ENCODE measurements around the gene AQP12A.
"Not testable (repeated sequence)": the region's sequence is repeated elsewhere in the genome, so short reads cannot be mapped to it uniquely, and the experiment has no call there.

AQP12A gene

DNA sequence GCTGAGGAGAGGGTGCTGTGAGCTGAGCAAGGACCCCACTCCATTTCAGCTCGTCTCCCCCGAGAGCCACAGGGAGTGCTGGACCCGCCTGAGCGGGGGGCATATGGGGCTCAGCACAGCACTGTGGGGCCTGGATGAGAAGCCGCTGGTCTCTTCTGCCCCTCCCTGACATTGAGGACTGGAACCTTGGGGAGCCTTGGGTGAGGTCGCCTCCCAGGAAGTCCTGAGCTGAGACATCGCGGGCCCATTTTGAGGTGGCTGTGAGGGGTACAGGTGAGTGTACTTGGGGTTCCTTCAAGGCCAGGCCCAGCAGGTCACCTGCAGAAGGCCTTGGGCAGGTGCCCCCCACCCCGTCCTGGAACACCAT lies 3.1 kb upstream of the AQP12A start:
- DNase-seq (ENCODE audit: low spot score): peak; percentile 4

- peak; percentile 3 for DNase-seq (ENCODE audit: low spot score)
These were observed 1.7 kb upstream of the AQP12A start for GRCh38 chr2:240689975-240690374.

DNA sequence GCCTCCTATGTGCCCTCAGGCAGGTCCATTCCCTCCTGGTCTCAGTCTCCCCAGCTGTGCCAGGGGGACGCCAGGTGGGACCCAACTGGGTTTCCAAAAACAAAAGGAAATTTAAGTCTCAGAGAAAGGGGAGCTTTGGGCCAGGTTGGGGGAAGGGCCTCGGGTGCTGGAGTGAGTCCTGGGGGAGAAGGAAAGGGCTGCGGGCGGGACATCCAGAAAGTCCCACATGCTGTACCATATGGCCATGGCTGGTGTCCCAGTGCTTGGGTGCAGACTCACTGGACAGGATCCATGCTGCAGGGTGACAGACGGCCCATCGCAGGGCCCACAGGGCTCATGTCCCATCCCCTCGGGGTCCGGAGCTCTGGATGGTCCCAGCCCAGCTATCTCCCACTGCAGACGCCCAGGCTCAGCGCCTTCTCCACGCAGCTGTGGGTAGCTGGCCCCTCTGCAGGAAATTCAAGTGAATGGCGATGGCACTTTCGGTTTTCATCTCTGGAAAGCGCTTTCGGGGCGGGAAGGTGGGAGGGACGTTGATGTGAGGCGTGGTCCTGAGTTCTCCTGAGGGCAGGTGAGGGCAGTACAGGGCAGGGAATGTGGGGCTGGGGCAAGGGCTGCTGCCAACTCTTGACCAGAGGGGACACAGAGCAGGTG lies 1.1 kb upstream of the AQP12A start:
- not testable (repeated sequence) for DNase-seq (ENCODE audit: low spot score)

DNA sequence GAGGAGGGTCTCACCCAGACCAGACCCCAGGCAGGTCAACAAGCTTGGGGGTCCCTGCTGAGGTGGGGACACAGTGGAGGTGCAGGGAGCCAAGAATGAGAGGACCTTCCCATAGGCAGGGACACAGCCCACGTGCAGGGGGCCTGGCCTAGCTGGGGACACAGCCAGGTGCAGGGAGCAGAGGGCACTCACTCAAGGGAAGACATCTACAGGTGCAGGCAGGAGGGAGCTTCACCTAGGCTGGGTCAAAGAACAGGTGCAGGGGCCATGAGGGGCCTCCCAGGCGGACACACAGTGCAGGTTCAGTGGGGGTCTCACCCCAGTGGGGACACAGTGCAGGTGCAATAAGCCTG lies 615 bp upstream of the AQP12A start:
- not testable (repeated sequence) for DNase-seq (ENCODE audit: low spot score)

DNA sequence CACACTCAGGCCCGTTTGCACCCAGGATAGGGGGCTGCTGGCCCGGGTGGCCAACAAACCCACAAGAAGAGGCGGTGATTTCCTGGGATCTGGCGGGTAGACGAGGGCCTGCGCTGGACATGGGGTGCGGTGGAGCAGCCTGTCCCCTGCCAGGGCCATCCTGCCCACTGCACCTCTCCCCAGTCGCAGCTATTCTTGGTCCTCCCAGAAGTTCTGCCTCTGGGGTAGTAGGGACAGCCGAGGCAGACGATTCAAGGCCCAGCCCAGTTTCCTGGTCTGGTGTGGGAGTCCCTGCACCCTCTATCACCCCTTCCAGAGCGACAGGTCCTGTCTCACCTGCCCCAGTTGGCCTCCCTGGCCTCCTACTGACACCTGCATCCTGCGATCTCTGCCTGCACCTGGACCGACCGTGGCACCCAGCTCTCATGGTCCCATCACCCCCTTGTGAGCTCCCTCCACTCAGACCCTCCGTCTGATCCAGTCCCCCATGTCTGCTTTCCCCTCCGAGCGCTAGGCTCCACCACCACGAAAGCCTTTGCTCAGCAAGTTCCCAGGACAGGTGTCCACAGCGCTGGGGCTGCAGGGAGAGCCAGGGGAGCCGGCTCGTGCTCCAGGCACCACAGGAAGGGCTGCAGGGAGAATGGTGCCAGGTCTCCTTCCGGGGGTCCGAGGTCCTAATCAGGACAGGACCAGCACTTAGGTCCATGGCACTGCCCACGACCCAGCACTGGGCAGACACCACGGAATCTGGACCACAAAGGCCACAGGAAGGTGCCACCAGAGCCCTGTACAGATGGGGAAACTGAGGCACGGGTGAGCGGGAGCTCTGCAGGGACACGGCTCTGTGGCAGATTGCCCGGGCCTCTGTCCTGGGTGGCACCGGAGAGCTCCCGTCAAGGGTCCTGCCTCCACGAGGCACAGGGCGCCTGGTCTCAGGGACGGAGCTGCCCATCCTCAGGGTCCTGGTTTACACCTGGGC lies 1.2 kb downstream of the AQP12A start:
- not testable (repeated sequence) for DNase-seq (ENCODE audit: low spot score)

- DNase-seq (ENCODE audit: low spot score): not testable (repeated sequence)
These were observed 2.6 kb downstream of the AQP12A start for GRCh38 chr2:240694304-240694703.

DNA sequence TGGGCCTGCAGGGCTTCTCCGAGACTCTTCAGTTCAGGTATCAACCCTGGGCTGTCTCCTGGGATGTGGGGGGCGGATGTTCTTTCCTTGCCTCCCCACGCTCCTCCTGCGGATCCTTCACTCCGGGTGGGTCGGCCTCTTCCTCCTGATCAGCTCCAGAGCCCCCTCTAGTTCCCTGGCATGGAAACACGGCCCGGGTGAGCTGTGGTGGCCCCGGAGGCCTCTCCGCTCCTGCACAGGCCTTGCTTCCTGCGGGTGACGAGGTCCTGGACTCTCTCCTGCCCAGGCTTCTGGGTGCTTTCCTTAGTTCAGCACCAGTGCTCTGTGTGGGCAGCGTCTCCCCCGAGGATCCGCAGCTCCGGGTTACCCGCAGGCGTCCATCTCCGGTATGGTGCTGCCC lies 3.9 kb downstream of the AQP12A start:
- DNase-seq (ENCODE audit: low spot score): not testable (repeated sequence)

DNA sequence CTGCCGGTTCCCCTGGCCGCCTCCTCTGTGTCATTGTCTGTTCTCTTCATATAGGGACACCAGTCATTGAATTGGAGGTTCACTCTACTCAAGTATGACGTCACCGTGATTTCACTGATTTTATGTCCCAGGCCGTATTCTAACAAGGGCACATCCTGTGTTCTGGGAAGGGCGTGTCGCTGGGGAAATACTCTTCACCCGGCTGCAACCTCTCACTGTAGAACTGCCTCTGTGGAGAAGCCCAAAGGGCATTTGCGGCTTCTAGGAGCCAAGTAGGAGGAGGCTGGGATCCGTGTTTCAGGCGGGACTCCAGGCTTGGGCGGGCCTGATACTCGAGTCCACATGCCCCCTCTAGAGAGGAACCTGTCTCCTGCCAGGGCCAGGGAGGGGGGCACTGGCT lies 4.8 kb downstream of the AQP12A start:
- DNase-seq (ENCODE audit: low spot score): not testable (repeated sequence)

GRCh38 chr2:240698852-240699561 lies 7.3 kb downstream of the AQP12A start:
- DNase-seq (ENCODE audit: low spot score): not testable (repeated sequence)

GRCh38 chr2:240699835-240700234 lies 8.2 kb downstream of the AQP12A start:
- DNase-seq (ENCODE audit: low spot score): not testable (repeated sequence)

DNA sequence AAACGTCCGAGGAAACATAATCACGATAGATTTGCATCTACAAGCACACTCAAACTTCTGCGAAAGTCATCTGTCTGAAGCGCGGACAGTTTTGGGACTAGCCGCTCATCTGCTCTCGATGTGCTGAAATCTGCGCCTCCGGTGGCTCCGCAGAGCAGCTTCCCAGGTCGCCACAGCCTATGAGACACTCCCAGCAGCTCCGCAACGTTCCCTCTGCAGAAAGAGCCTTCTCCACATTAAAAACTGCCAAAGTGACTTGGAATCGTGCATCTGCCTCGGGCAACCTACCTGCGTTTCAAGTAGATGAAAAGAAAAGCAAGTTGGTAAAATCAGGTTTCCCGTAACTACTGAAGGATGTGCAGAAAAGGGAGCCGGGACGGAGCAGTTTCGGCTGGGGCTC lies 8.9 kb downstream of the AQP12A start:
- DNase-seq (ENCODE audit: low spot score): not testable (repeated sequence)

DNA sequence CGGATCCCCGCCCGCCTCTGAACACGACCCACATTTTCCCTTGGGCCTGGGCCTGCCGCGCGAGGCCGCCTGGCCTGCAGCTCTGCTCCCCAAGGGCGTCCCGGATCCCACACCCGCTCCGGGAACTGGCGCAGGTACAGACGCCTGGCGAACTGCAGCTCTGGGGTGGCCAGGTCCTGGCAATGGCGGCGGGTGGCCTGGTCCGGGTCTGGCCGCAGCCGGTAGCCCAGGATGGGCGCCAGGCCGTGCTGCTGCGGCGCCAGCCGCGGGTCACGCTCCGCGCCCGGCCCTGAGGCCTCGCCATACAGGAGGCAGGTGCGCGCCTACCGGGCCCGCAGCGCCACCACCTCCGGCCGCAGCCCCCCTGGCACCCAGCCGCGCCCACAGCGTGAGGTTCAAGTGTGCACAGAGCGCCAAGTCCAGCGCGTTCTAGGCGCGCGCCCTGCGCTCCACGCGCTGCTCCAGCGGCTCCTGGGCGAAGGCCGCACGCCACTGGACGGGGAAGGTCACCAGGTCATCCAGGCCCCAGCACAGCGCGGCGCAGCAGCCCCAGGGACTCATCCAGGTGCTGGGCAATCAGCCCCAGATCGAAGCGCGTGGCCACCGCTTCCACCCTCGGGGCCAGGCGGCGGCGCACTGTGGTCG lies 9.5 kb downstream of the AQP12A start:
- DNase-seq (ENCODE audit: low spot score): no peak

DNA sequence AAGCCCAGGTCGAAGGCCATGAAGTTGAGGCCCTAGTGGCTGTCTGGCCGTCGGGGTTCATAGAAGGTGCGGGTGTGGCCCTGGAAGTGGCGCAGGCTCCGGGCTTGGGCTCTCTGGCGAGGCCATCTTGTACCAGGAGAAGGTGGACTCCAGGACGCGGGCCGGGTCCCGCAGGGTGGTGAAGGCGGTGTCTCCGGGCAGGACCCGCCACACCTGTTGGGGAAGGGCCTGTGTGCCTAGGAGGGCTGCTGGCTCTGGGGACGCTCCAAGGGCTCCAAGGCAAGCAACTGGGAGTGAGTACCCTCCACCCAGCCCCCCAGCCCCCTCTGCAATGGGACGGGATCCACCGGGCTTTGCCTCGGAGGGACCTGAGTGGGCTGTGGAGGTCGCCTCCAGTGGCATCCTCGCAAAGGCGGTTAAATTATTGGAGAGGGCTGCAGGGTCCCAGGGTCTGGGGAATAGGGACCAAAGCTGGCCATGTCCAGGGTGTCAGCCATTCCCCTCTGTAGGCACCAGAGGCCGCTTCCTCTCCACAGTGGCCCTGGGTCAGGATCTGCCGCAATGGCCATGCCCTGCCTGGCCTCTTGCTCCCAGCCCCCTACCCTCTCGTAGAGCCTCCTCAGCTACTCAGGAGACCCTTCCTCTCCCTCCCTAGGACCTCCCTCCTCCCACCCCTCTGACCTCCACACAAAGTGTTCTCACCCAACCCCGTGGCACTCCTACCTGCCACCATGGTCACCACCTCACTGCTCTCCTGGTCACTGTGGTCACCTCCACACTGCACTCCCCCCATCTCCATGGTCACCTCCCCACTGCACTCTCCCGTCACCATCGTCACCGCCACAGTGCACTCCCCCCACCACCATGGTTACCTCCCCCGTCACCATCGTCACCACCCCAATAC lies 10.3 kb downstream of the AQP12A start:
- DNase-seq (ENCODE audit: low spot score): no peak

DNA sequence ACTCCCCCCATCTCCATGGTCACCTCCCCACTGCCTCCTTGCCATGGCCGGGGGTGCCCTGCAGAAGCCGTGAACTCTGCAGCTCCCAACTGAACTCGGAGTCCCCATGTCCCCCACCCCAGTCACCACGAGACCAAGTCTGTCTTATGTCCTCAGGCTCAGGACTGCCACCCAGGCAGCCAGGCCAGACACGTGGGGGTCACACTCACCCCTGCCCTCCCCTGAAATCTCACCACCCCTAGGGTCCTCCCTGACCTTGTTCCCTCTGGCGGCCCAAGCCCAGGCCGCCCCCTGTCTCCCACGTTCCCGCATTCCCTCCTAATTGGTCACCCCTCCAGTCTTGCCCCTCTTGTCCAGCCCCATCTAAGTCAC lies 11.0 kb downstream of the AQP12A start:
- DNase-seq (ENCODE audit: low spot score): no peak

DNA sequence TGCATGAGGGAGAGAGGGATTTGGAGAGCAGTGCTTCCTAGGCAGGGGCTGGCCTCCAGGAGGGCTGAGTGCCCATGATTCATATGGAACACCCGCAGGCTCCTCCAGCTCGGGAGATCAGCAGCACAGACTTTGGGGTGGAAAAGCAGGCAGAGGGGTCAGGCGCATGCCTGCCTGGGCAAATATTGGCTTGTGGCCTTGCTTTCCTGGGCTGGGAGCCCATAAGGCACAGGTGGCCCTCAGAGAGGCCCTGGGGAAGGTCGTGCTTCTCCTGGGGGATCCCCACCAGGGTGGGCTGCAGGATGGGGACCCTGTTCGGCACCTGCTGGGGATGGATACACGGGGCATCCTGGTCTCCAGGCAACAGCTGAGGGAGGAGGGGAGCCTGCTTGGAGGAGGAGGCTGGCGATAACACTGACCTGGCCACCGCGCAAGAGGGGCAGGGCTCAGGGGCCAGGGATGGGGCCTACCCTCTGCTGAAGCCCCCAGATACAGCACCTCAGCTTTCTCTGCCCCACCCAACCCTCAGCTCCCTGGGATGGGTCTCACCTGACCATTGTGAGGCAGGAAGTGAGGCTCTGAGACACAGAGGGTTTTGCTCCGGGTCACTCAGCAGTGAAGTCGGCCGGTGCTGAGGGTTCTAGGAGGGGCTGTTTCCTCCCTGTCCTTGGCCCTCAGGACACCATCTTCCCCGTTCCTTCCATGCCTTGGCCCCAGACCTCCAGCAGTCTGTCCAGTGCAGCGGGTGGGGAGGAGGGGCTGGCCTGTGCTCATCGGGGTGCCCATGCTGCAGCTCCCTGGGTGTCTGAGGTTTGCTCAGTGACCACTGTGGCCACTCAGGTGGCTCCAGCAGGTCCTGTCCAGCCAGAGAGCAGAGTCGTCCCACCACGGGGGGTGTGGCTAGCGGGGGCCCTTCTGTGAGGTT lies 12.0 kb downstream of the AQP12A start:
- no peak for DNase-seq (ENCODE audit: low spot score)

GRCh38 chr2:240704651-240705050 lies 13.0 kb downstream of the AQP12A start:
- no peak for DNase-seq (ENCODE audit: low spot score)

DNA sequence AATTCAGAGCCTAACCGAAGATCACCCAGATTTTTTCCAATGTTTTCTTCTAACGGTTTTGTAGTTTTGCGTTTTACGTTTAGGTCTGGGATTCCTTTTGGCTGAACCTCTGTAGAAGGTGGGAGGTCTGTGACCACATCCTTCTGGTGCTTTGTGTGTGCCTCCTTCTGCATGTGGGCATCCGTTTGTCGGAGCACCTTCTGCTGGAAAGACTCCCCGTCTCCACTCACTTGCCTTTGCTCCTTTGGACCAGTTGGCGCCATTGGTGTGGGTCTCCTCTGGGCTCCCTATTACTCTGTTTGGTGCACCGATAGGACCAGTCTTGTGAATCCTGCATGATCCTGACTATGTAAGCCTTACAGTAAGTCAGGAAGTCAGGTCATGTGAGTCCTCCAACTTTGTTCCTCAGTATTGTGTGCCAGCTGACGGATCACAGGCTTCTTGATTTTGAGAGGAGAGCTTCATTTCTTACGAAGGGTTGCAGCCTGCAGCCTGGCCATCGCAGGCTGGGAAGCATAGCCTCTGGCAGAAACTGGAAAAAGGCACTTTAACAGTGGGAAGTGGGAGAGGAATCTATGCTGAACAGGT lies 13.6 kb downstream of the AQP12A start:
- DNase-seq (ENCODE audit: low spot score): no peak

DNA sequence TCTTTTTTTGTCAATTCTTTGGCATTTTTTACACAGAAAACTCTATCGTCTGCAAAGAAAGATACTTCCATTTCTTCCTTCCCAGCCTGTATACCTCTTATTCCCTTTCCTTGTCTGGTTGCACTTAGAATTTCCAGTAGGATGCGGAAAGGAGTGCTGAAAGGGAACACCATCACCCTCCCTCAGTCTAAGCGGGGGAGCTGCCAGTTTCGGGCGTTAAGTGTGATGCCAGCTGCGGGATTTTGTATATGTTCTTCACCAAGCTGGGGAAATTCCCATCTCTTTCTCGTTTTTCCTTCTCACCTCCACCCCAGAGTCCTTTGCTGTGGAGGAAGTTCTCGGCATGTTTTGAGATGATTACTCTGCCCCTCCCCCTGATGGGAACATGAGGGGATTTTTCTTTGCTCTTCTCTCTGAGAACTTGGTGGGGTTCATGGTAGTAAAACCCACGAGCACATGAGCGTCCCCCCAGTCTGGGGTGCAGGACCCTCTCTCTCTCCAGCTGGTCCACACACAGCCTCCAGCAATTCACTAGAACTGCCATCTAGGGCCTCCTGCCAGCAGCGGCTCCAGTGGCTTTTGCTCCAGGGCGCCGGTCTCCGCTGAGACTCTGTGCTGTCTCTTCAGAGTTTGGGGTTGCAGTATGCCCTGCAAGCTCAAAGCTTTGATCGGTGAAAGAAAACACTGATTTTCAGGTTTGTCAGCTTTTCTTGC lies 15.5 kb downstream of the AQP12A start:
- DNase-seq (ENCODE audit: low spot score): no peak

DNA sequence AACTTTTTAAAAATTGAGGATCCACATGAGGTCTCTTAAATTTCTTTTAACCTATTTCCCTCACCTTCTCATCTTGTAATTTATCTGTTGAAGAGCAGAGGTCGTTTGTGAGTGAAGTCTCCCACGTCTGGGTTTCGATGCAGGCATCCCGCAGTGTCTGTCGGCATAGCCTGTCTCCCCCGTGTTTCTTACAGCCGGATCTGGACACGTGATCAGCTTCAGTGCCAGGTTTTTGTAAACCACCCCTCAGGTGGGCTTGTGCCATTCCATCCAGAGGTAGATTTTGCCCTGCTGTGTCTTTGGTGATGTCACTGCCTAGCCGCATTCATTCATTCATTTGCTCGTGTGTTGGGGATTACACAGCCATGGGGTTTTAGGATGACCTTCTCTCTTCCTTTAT lies 16.2 kb downstream of the AQP12A start:
- DNase-seq (ENCODE audit: low spot score): no peak

Data from D341Med (cell line).